GM12878 (cell line): ENCODE data around the gene NLRC5. TPM values are rescaled to one million over a fixed set of nuclear protein-coding genes. Genes with fewer than 3 reads are reported as not detected.

Source experiments
- ATAC-seq: fragments of 200-7000 bp; cut with Tn5 transposase; 3 replicates; pipeline ENCODE4 v1.9.1; 2020; ENCODE audit warnings: mild to moderate bottlenecking, moderate library complexity
- BruUV-seq: library from RNA; stranded (reverse); fragments of 400-500 nt; replicated peaks from 2 replicates; lab custom pipeline; 2021; lab: Mats Ljungman, UMichigan
- CTCF ChIA-PET: fragments of 300-600 bp; sonication (Branson Sonifier 250); formaldehyde crosslinking; extraction: SDS; loops from one replicate; lab custom pipeline; 2021; ENCODE audit warnings: inconsistent platforms; lab: Yijun Ruan, JAX
- POLR2A ChIA-PET: fragments of 350-600 bp; formaldehyde crosslinking; extraction: SDS; loops from one replicate; lab custom pipeline; 2021; ENCODE audit warnings: inconsistent platforms; lab: Charles Lee
- RAD21 ChIA-PET: fragments of 300-600 bp; sonication (Branson Sonifier 250); formaldehyde crosslinking; loops from one replicate; lab custom pipeline; 2023; ENCODE audit warnings: antibody characterized with exemption; ENCODE audit not compliant: unreplicated experiment; lab: Charles Lee
- SMC1A ChIA-PET: fragments of 300-600 bp; sonication (Branson Sonifier 250); formaldehyde crosslinking; loops from one replicate; lab custom pipeline; 2023; ENCODE audit not compliant: unreplicated experiment, uncharacterized antibody; lab: Charles Lee
- DNase-seq: peaks from one replicate; pipeline ENCODE4 v3.0.0-alpha.2; 2011; ENCODE audit warnings: low read depth, low spot score
- FAIRE-seq: peaks from 3 replicates; lab custom pipeline; 2011; peaks lifted over from hg19 to GRCh38; lab: Jason Lieb, UNC
- H2AFZ ChIP-seq: 2 replicates; pipeline ENCODE4 v1.6.0; 2011; ENCODE audit warnings: low read depth, low read length, control low read depth; ENCODE audit not compliant: control insufficient read depth
- H3K27ac ChIP-seq: 2 replicates; pipeline ENCODE4 v1.5.1; 2011; ENCODE audit warnings: control low read depth; ENCODE audit not compliant: control insufficient read depth, insufficient read depth
- H3K27me3 ChIP-seq, 2 experiments: replicated peaks in 1 of 2; 2 replicates each; pipeline versions ENCODE4 v1.6.0 to v1.6.1; 2011; ENCODE audit warnings: low read length in 1 of 2; ENCODE audit not compliant: control insufficient read depth in 2 of 2, insufficient read depth in 2 of 2
- H3K36me3 ChIP-seq, 2 experiments: 2 replicates each; pipeline ENCODE4 v1.5.1; 2011; ENCODE audit warnings: low read length in 1 of 2; ENCODE audit not compliant: control insufficient read depth in 2 of 2, insufficient read depth in 2 of 2
- H3K4me1 ChIP-seq: 2 replicates; pipeline ENCODE4 v1.6.1; 2011; ENCODE audit warnings: mild to moderate bottlenecking, low read length, moderate library complexity, mixed read lengths; ENCODE audit not compliant: control insufficient read depth, insufficient read depth
- H3K4me2 ChIP-seq: 2 replicates; pipeline ENCODE4 v1.6.0; 2011; ENCODE audit warnings: control low read depth; ENCODE audit not compliant: control insufficient read depth, insufficient read depth
- H3K4me3 ChIP-seq: fragments of 200-600 bp; sonication (generic); 2 replicates; pipeline ENCODE4 v1.5.1; 2016
- H3K79me2 ChIP-seq: 2 replicates; pipeline ENCODE4 v1.6.0; 2011; ENCODE audit warnings: low read length; ENCODE audit not compliant: control insufficient read depth, insufficient read depth
- H3K9ac ChIP-seq: 2 replicates; pipeline ENCODE4 v1.8.0; 2011; ENCODE audit warnings: low read length, control low read depth, mixed read lengths; ENCODE audit not compliant: control insufficient read depth, insufficient read depth
- H3K9me3 ChIP-seq: replicated peaks from 3 replicates; pipeline ENCODE4 v1.5.1; 2011; ENCODE audit warnings: mild to moderate bottlenecking, low read length; ENCODE audit not compliant: control insufficient read depth, insufficient read depth
- H4K20me1 ChIP-seq: 2 replicates; pipeline ENCODE4 v1.6.0; 2011; ENCODE audit not compliant: control insufficient read depth, insufficient read depth
- CBX5 ChIP-seq: sonication (generic); IDR thresholded peaks from 2 replicates; pipeline ENCODE4 v1.6.1; 2016; ENCODE audit warnings: low read depth, moderate library complexity, mild to moderate bottlenecking, inconsistent platforms
- EGR1 ChIP-seq, 2 experiments: IDR thresholded peaks; 1 replicate in 1 of 2; 2 replicates in 1 of 2; pipeline ENCODE4 v1.6.1; 2011 to 2012; ENCODE audit warnings: low read depth in 2 of 2, low read length in 2 of 2, borderline replicate concordance in 1 of 2, mild to moderate bottlenecking in 1 of 2, moderate library complexity in 1 of 2
- ESRRA ChIP-seq: IDR thresholded peaks from 2 replicates; pipeline ENCODE4 v1.6.1; 2012; ENCODE audit warnings: mild to moderate bottlenecking, low read length, improper control_type of control experiment
- ETV6 ChIP-seq, 2 experiments: fragments of 450-650 bp in 1 of 2; IDR thresholded peaks in 1 of 2; conservative IDR thresholded peaks in 1 of 2; 2 replicates each; pipeline ENCODE4 v1.6.1; 2014; ENCODE audit warnings: antibody characterized with exemption in 1 of 2, borderline replicate concordance in 1 of 2, low read depth in 1 of 2, mild to moderate bottlenecking in 1 of 2, moderate library complexity in 1 of 2
- FOXK2 ChIP-seq: fragments of 450-650 bp; IDR thresholded peaks from 2 replicates; pipeline ENCODE4 v1.6.1; 2017; ENCODE audit warnings: mild to moderate bottlenecking, moderate library complexity
- HDAC6 ChIP-seq: fragments of 200-600 bp; sonication (generic); IDR thresholded peaks from one replicate; pipeline ENCODE4 v1.8.0; 2017; ENCODE audit warnings: antibody characterized with exemption; ENCODE audit not compliant: unreplicated experiment
- POLR2A ChIP-seq: IDR thresholded peaks from 2 replicates; pipeline ENCODE4 v1.6.1; 2011; ENCODE audit warnings: low read depth, mild to moderate bottlenecking, low read length
- POLR2AphosphoS2 ChIP-seq: IDR thresholded peaks from 2 replicates; pipeline ENCODE4 v1.6.1; 2011; ENCODE audit warnings: low read depth, mild to moderate bottlenecking, low read length, improper control_type of control experiment, moderate library complexity
- RB1 ChIP-seq: fragments of 450-650 bp; formaldehyde crosslinking; IDR thresholded peaks from 2 replicates; pipeline ENCODE4 v1.6.1; 2017; ENCODE audit warnings: mild to moderate bottlenecking, borderline replicate concordance
- RELA ChIP-seq: fragments of 450-650 bp; IDR thresholded peaks from 2 replicates; pipeline ENCODE4 v1.8.0; 2014; ENCODE audit warnings: borderline replicate concordance; ENCODE audit not compliant: partially characterized antibody
- SMARCA5 ChIP-seq: fragments of 450-650 bp; IDR thresholded peaks from 2 replicates; pipeline ENCODE4 v1.6.1; 2017; ENCODE audit warnings: mild to moderate bottlenecking
- SREBF2 ChIP-seq: IDR thresholded peaks from 2 replicates; pipeline ENCODE4 v1.6.1; 2012; ENCODE audit warnings: mild to moderate bottlenecking, low read length
- USF1 ChIP-seq: IDR thresholded peaks from 2 replicates; pipeline ENCODE4 v1.6.1; 2011; ENCODE audit warnings: borderline replicate concordance, low read depth, mild to moderate bottlenecking, moderate library complexity, mixed read lengths, low read length; ENCODE audit not compliant: insufficient read depth; ENCODE audit errors: extremely low read length
- WRNIP1 ChIP-seq: IDR thresholded peaks from 2 replicates; pipeline ENCODE4 v1.6.1; 2011; ENCODE audit warnings: low read depth, low read length, improper control_type of control experiment, borderline replicate concordance
- whole genome bisulfite sequencing: methylation state at CpG from one replicate; pipeline ENCODE4 v1.1.6; 2016; ENCODE audit warnings: low lambda C conversion rate; ENCODE audit not compliant: insufficient replicate concordance, insufficient coverage; ENCODE audit errors: missing lambda C conversion rate; 5-methylcytosine and 5-hydroxymethylcytosine counted together
- in situ Hi-C: fragments of 300-500 bp; cut with MboI; formaldehyde crosslinking; loops from 9 replicates; pipeline ENCODE4 v1.14.3; 2018; ENCODE audit warnings: mixed read lengths
- intact Hi-C: fragments of 100-400 bp; cut with micrococcal nuclease; formaldehyde crosslinking; loops from one replicate; pipeline ENCODE4 v1.14.2; 2022; ENCODE audit not compliant: unreplicated experiment
- polyA plus RNA-seq, 11 experiments: library from polyadenylated mRNA; depleted of rRNA in 4 of 11; unstranded in 6 of 11; stranded (reverse) in 5 of 11; fragments of >200 nt; fragmentation: Nextera tagmentation in 4 of 11; fragmentation: Illumina TruSeq in 1 of 11; extraction: Ambion mirVana in 4 of 11; extraction: Trizol in 1 of 11; gene quantifications; 1 replicate in 1 of 11; 2 replicates in 10 of 11; pipeline versions ENCODE4 v1.2.1 to v1.2.3, GENCODE V29; 2011 to 2016; ENCODE audit warnings: inconsistent platforms in 2 of 11, missing spikeins in 2 of 11, low read depth in 1 of 11
- total RNA-seq, 4 experiments: library from RNA; depleted of rRNA in 3 of 4; stranded (reverse); fragments of >200 nt in 3 of 4; fragmentation: Illumina TruSeq in 1 of 4; extraction: Trizol in 1 of 4; gene quantifications; 2 replicates each; pipeline versions ENCODE4 v1.2.1 to v1.2.3, GENCODE V29; 2013 to 2021

NLRC5 gene
- total and polyA plus RNA-seq, 10 of the 15 experiments (the other 5 are each of a cell fraction or from before 2014, with no cell fraction given) = 13.1 to 105 (median 57.3) TPM

DNA sequence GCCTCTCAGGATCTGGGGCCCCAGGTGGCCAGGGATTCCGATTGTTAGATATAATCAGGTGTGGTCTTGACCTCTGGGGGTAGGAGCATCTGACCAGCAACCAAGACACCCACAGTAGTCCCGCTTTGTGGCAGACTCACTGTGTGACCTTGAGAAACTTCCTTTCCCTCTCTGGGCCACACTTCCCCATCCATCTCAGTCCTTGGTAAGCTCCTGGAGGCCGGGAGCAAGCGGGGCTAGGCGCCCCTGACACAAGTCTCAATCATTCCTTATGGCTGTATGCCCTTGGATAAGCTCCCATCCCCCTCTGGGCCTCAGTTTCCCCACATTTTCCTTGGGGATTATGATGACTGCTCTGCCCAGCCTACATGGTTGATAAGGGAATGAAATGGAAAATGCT, 124.3 kb downstream of the NLRC5 start:
- TF ChIP-seq HDAC6 (no peak), EGR1 (IDR thresholded peaks at IDR 0.05; ENCODE audit: borderline replicate concordance in 1 of 2, low read depth in 2 of 2, low read length in 2 of 2) (no peak), RELA (no peak), POLR2AphosphoS2 (no peak), ETV6 (conservative IDR thresholded peaks at IDR 0.05 in 1 of 2, IDR thresholded peaks at IDR 0.05 in 1 of 2; ENCODE audit: borderline replicate concordance in 1 of 2, low read depth in 1 of 2) (no peak), WRNIP1 (no peak), POLR2A (no peak), SREBF2 (no peak), FOXK2 (no peak), SMARCA5 (no peak), USF1 (no peak), CBX5 (no peak), RB1 (no peak), ESRRA (no peak)
- TF ChIP-seq, all 136 proteins: peak for 0
- no peaks in the 10 kb centered on the region for H3K79me2 ChIP-seq
- DNase-seq (no peak), FAIRE-seq (no peak), ATAC-seq (no peak)
- WGBS = 75% methylated on average over 5 of the region's 5 CpGs
- no peak overlapping the region for H3K4me2 ChIP-seq
- RAD21 ChIA-PET = interaction anchor here (1.7 kb wide), 1 partner anchor 21 kb away, joined by 8 read pairs; the partner anchor contains the start of gene CPNE2
- SMC1A ChIA-PET = interaction anchor here (2.3 kb wide), 1 partner anchor 14 kb away, joined by 10 read pairs; no protein-coding TSS in a partner anchor
- H3K9me3 ChIP-seq = no peaks in the 10 kb centered on the region
- intact Hi-C loops = no loop called here
- CTCF ChIA-PET = interaction anchor here (0.6 to 3.2 kb wide), 7 partner anchors 10 to 627 kb away, joined by 3 to 15 read pairs (median 3); partner anchors contain the start of gene PSME3IP1
- in situ Hi-C loops = no loop called here
- H4K20me1 ChIP-seq = no peaks in the 10 kb centered on the region
- H2AFZ ChIP-seq = no peak overlapping the region
- H3K9ac ChIP-seq = no peak overlapping the region
- no peaks in the 10 kb centered on the region for H3K36me3 ChIP-seq
- no peaks in the 10 kb centered on the region for H3K27me3 ChIP-seq
- POLR2A ChIA-PET = interaction anchor here (0.9 to 1.2 kb wide), 2 partner anchors 13 to 22 kb away, joined by 3 read pairs; no protein-coding TSS in a partner anchor
- H3K27ac ChIP-seq = no peak overlapping the region
- H3K4me3 ChIP-seq = no peak overlapping the region
- H3K4me1 ChIP-seq = peaks cover 17% of the 10 kb centered on the region
- BruUV-seq = no TSS peak
